ENCODE results near the gene IHH. TPM values are rescaled to one million over a fixed set of nuclear protein-coding genes. Genes with fewer than 3 reads are reported as not detected.

Gene IHH
- total and polyA plus RNA-seq, 9 of the 15 experiments (the other 6 are each of a cell fraction or from before 2014, with no cell fraction given) = 0.07 TPM; not detected in 8

GRCh38 chr2:219009294-219009693 is 51.4 kb downstream of the IHH start:
- H2AFZ ChIP-seq (ENCODE audit: low read depth, low read length) = no peak overlapping the region
- H3K9me3 ChIP-seq (replicated peaks; ENCODE audit: control insufficient read depth, insufficient read depth, low read depth, low read length) = no peaks in the 10 kb centered on the region
- in situ Hi-C loops (cut with MboI) (no loop called here), intact Hi-C loops (cut with micrococcal nuclease) (no loop called here)
- no peak overlapping the region for H3K4me2 ChIP-seq (ENCODE audit: insufficient read depth, low read length)
- ATAC-seq (no peak), DNase-seq (ENCODE audit: extremely low read depth in 1 of 4, low spot score in 3 of 4) (no peak), FAIRE-seq (no peak)
- H3K9ac ChIP-seq (ENCODE audit: insufficient read depth in 1 of 2, low read depth in 2 of 2, low read length in 2 of 2) = no peak overlapping the region
- WGBS (ENCODE audit: insufficient coverage, low coverage, missing lambda C conversion rate) = 0% methylated on average over 2 of the region's 2 CpGs
- no peaks in the 10 kb centered on the region; a peak in 1 of 5 replicates for H3K4me1 ChIP-seq (replicated peaks in 1 of 2; ENCODE audit: control insufficient read depth in 2 of 2, insufficient read depth in 2 of 2, low read length in 2 of 2)
- no peaks in the 10 kb centered on the region for H3K79me2 ChIP-seq (ENCODE audit: control insufficient read depth, insufficient read depth, low read length)
- CTCF ChIA-PET (ENCODE audit: low intra/inter-chr PET ratio) = no interaction called here
- H3K4me3 ChIP-seq = no peak overlapping the region
- no peaks in the 10 kb centered on the region for H3K36me3 ChIP-seq (ENCODE audit: control insufficient read depth, insufficient read depth, low read length)
- no peaks in the 10 kb centered on the region for H3K9me1 ChIP-seq (ENCODE audit: control insufficient read depth, insufficient read depth, low read length)
- POLR2A ChIA-PET = no interaction called here
- peaks cover 0 to 16% of the 10 kb centered on the region in 2 experiments; a peak in 2 of 5 replicates for H3K27me3 ChIP-seq (ENCODE audit: control insufficient read depth in 2 of 2, insufficient read depth in 2 of 2, low read length in 2 of 2)
- no peak overlapping the region for H3K27ac ChIP-seq (ENCODE audit: extremely low read depth, low read depth, low read length)
- no peaks in the 10 kb centered on the region; the same call in 1 of the 2 replicates for H4K20me1 ChIP-seq (replicated peaks; ENCODE audit: control insufficient read depth, insufficient read depth, low read length)
- BruUV-seq (replicated peaks) = no TSS peak
- no peak for TF ChIP-seq ZBTB1 (CRISPR knock-in tag; IDR thresholded peaks at IDR 0.05; ENCODE audit: borderline replicate concordance, low read depth)
- TF ChIP-seq HNRNPH1 (optimal IDR thresholded peaks at IDR 0.05; ENCODE audit: low read depth, low read length) = no peak
- TF ChIP-seq NR4A1 (CRISPR knock-in tag; IDR thresholded peaks at IDR 0.05) = no peak
- TF ChIP-seq NR4A1 (tag; IDR thresholded peaks at IDR 0.05) = no peak
- TF ChIP-seq RFX7 (CRISPR knock-in tag; IDR thresholded peaks at IDR 0.05) = no peak
- TF ChIP-seq PML (IDR thresholded peaks at IDR 0.05; ENCODE audit: low read length) = no peak
- no peak for TF ChIP-seq EP400 (IDR thresholded peaks at IDR 0.05)
- no peak for TF ChIP-seq PHF20 (IDR thresholded peaks at IDR 0.05; ENCODE audit: partially characterized antibody)
- no peak for TF ChIP-seq NFRKB (IDR thresholded peaks at IDR 0.05; ENCODE audit: low read depth)
- no peak for TF ChIP-seq HDAC3 (IDR thresholded peaks at IDR 0.05; ENCODE audit: borderline replicate concordance, partially characterized antibody)
- TF ChIP-seq RUNX1 (IDR thresholded peaks at IDR 0.05; ENCODE audit: low read depth) = no peak
- no peak for TF ChIP-seq ZHX1 (conservative IDR thresholded peaks at IDR 0.05; ENCODE audit: low read length)
- no peak for TF ChIP-seq HNRNPLL (IDR thresholded peaks at IDR 0.05; ENCODE audit: low read depth, low read length, poor library complexity, severe bottlenecking)
- TF ChIP-seq BRF2 (IDR thresholded peaks at IDR 0.05; ENCODE audit: borderline replicate concordance, insufficient read depth, insufficient read length) = no peak
- no peak for TF ChIP-seq MECOM (CRISPR knock-in tag; IDR thresholded peaks at IDR 0.05)
- no peak for TF ChIP-seq E2F6 (IDR thresholded peaks at IDR 0.05; ENCODE audit: borderline replicate concordance in 1 of 2, extremely low read depth in 1 of 2, insufficient read depth in 1 of 2, insufficient read length in 1 of 2, low read depth in 1 of 2, low read length in 1 of 2, poor library complexity in 1 of 2, severe bottlenecking in 1 of 2)
- no peak for TF ChIP-seq ZBTB43 (CRISPR knock-in tag; IDR thresholded peaks at IDR 0.05)
